Astrocyte of the spinal cord (primary cell): ENCODE measurements around the gene LMAN2.

Source experiments
- DNase-seq: peaks from one replicate; pipeline ENCODE4 v3.0.0; 2011; ENCODE audit warnings: low read depth, low spot score
- H3K4me3 ChIP-seq: 2 replicates; pipeline ENCODE4 v1.5.1; 2011; ENCODE audit warnings: low read depth, mild to moderate bottlenecking, low read length, moderate library complexity
- CTCF ChIP-seq: IDR thresholded peaks from 2 replicates; pipeline ENCODE4 v1.5.1; 2012; ENCODE audit warnings: low read depth, mild to moderate bottlenecking, low read length, inconsistent platforms
- in situ Hi-C: cut with HindIII; loops from 2 replicates; pipeline ENCODE4 v1.10.0; 2017; ENCODE audit warnings: low sequenced_read_pairs

The LMAN2 gene

GRCh38 chr5:177372910-177373309, 21.4 kb upstream of the LMAN2 start:
- TF ChIP-seq CTCF, result no peak
- in situ Hi-C loops, result no loop called here
- no peak for DNase-seq
- H3K4me3 ChIP-seq, result no peak overlapping the region

DNA sequence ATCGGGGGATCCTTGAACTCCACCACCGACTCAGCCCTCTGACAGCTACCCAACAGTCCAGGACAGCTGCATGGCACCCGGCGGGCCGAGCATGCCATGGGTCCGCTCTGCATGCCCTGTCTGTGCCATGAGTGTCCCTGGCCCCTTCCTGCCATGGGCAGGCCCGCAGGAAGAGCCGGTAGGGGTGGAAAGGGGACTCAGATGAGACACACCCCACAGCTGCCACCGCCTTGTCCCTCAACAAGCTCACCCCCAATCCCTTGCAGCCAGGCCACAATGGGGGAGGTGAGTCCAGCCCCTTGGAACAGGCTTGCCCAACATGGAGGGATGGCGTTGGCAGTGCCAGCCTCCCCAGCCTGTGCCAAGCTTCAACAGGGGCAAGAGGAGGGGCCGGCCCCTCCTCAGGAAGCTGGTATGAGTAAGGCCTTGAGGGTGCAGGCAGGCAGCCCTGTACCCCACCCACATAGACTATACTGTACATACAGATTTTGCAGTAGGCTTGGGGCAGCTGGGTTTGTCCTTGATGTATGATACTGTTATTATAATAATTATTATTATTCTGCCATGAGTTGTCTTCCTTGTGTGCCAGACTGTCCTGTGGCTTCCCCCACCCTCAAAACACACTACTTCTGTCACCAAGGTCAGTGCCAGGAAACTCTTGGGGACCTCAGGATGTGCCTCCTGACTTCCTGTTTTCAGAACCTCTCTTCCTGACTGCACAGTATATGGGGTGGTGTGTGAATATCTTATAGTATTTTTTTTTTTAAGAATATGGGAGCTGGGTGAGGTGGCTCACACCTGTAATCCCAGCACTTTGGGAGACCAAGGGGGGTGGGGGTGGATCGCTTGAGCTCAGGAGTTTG, 20.8 kb upstream of the LMAN2 start:
- no peak overlapping the region for H3K4me3 ChIP-seq
- no peak for DNase-seq
- in situ Hi-C loops, result no loop called here
- TF ChIP-seq CTCF, result no peak

DNA sequence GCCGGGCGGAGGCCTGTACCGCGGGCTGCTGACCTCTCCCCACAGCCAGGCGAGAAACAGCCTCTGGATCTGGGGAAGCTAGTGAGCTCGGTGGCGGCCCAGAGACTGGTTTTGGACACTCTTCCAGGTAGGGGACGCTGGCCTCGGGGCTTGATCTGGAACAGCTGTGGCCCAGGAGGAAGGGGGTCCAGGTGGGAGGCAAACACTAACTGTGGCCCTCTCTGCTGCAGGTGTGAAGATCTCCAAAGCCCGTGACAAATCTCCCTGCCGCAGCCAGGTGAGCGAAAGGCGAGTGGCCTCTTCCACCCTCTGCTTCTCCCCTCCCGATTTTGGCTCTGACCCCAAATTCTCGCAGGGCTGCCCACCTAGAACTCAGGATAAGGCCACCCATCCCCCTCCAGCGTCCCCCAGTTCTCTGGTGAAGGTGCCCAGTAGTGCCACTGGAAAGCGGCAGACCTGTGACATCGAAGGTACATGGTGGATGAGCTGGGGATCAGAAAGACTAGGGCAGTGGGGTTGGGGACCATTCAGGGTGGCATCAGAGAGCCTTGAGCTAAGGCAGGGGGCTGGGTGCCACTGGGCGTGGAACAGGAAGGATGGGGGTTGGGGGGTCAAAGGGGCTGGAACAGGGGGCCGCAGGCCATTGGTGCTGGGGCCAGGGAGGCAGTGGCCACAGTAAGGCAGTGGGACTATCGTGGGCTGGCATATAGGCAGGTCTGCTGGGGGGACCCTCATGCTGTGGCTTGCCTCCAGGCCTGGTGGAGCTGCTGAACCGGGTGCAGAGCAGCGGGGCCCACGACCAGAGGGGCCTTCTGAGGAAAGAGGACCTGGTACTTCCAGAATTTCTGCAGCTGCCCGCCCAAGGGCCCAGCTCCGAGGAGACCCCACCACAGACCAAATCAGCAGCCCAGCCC, 19.9 kb upstream of the LMAN2 start:
- DNase-seq, result no peak
- no peak for TF ChIP-seq CTCF
- peak overlapping the region; percentile 48 for H3K4me3 ChIP-seq
- in situ Hi-C loops, result no loop called here

DNA sequence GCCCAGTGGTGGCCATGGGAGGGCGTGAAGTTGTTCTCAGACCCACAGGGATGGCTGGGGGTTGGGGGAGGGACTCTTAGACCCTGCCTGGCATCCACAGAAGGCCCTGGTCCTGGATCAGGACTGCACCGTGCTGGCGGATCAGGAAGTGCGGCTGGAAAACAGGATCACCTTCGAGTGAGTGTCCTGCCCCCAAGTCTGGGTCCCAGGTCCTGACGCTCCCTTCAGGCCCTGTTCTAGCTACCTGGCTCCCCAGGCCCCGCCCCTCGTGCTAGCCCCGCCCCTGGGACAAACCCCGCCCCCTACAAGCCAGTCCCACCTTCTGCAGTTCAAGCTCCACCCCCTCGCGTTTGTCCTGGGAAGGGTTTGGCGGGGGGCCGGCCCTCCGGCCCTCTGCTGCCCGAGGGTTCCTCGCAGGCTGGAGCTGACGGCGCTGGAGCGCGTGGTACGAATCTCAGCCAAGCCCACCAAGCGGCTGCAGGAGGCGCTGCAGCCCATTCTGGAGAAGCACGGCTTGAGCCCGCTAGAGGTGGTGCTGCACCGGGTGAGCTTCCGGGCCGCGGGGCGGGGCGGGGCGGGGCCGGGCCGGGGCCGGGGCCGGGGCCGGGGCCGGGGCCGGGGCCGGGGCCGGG, 19.1 kb upstream of the LMAN2 start:
- H3K4me3 ChIP-seq, result peak overlapping the region; percentile 48
- in situ Hi-C loops, result no loop called here
- DNase-seq, result peak; percentile 87
- peak; percentile 59 for TF ChIP-seq CTCF

- TF ChIP-seq CTCF, result no peak
- no peak overlapping the region for H3K4me3 ChIP-seq
- in situ Hi-C loops, result no loop called here
- no peak for DNase-seq
Measured at GRCh38 chr5:177369645-177370440, 18.4 kb upstream of the LMAN2 start.
